ENCODE measurements around the gene ZNF578. TPM values are rescaled to one million over a fixed set of nuclear protein-coding genes. Genes with fewer than 3 reads are reported as not detected.
A peak's percentile ranks its signal among the peaks of the same experiment; 100 is the strongest.
"Not testable (repeated sequence)": the region's sequence is repeated elsewhere in the genome, so short reads cannot be mapped to it uniquely, and the experiment has no call there.

Gene ZNF578
- polyA plus RNA-seq: 1 to 10 TPM; 2.0 to 8.3 (median 4.1) TPM

- peaks cover 64 to 98% (median 91%) of the 10 kb centered on the region in 6 donors for H3K9me3 Mint-ChIP-seq
These were observed at the start of gene ZNF578 for GRCh38 chr19:52453324-52454094. ZNF578 (plus strand) TSS chr19:52453553; CDS start chr19:52501846, 48,293 bp downstream.

GRCh38 chr19:52410276-52410675 is 43.1 kb upstream of the ZNF578 start:
- Mint-ChIP-seq H3K27ac (no peak overlapping the region), H3K36me3 (peaks cover 77 to 88% (median 84%) of the 10 kb centered on the region in 3 donors), H3K4me1 (peaks cover 0 to 2% of the 10 kb centered on the region in 2 donors), H3K9me3 (peaks cover 28 to 76% (median 57%) of the 10 kb centered on the region in 6 donors), H3K4me3 (no peak overlapping the region), H3K27me3 (ENCODE audit: low read depth in 3 of 3) (peaks cover 0 to 3% (median 0%) of the 10 kb centered on the region in 3 donors)
- DNase-seq: no peak

More at GRCh38 chr19:52453324-52454094, at the start of gene ZNF578:
- peak; percentile 63 to 77 (median 70) for DNase-seq
- H3K27ac Mint-ChIP-seq: peak within 1 kb of the TSS; percentile 65 to 87 (median 78)
- H3K36me3 Mint-ChIP-seq: peaks cover 57 to 66% (median 65%) of the 10 kb centered on the region in 3 donors
- peaks cover 27 to 38% of the 10 kb centered on the region in 2 donors for H3K4me1 Mint-ChIP-seq
- peaks cover 12 to 26% (median 20%) of the 10 kb centered on the region in 3 donors for H3K27me3 Mint-ChIP-seq (ENCODE audit: low read depth in 3 of 3)
- H3K4me3 Mint-ChIP-seq: peak within 1 kb of the TSS; percentile 90 to 94 (median 92)

- Mint-ChIP-seq H3K9me3 (peaks cover 24 to 95% (median 87%) of the 10 kb centered on the region in 6 donors), H3K27me3 (ENCODE audit: low read depth in 3 of 3) (peaks cover 0 to under 1% (median under 1%) of the 10 kb centered on the region in 3 donors), H3K36me3 (peaks cover 41 to 46% (median 43%) of the 10 kb centered on the region in 3 donors), H3K4me1 (peaks cover 0 to 2% of the 10 kb centered on the region in 2 donors), H3K27ac (no peak overlapping the region), H3K4me3 (no peak overlapping the region)
- no peak for DNase-seq
These were observed 37.6 kb upstream of the ZNF578 start for GRCh38 chr19:52415711-52416110.

- Mint-ChIP-seq H3K4me1 (no peaks in the 10 kb centered on the region), H3K27me3 (ENCODE audit: low read depth in 3 of 3) (peaks cover 0 to 5% (median 0%) of the 10 kb centered on the region in 3 donors), H3K36me3 (peaks cover 11 to 22% (median 22%) of the 10 kb centered on the region in 3 donors), H3K9me3 (peaks cover 21 to 77% (median 64%) of the 10 kb centered on the region in 6 donors), H3K27ac (no peak within 1 kb of the TSS), H3K4me3 (no peak within 1 kb of the TSS)
- DNase-seq: no peak
These were observed 24.4 kb upstream of the ZNF578 start, which contains the start of gene ZNF534 for GRCh38 chr19:52428937-52429336. ZNF534 (plus strand) TSS chr19:52429148; CDS start chr19:52431475, 2,327 bp downstream.

GRCh38 chr19:52442179-52442578 is 11.2 kb upstream of the ZNF578 start:
- Mint-ChIP-seq H3K36me3 (peaks cover 9 to 14% (median 14%) of the 10 kb centered on the region in 3 donors), H3K9me3 (peaks cover 45 to 91% (median 74%) of the 10 kb centered on the region in 6 donors), H3K27ac (no peak overlapping the region), H3K4me3 (no peak overlapping the region), H3K27me3 (ENCODE audit: low read depth in 3 of 3) (peaks cover 0 to 8% (median 2%) of the 10 kb centered on the region in 3 donors), H3K4me1 (no peaks in the 10 kb centered on the region)
- DNase-seq: no peak

GRCh38 chr19:52444506-52444905 is 8.8 kb upstream of the ZNF578 start:
- Mint-ChIP-seq H3K4me1 (no peaks in the 10 kb centered on the region), H3K4me3 (no peak overlapping the region), H3K9me3 (peaks cover 40 to 88% (median 74%) of the 10 kb centered on the region in 6 donors), H3K27me3 (ENCODE audit: low read depth in 3 of 3) (peaks cover 7 to 10% (median 8%) of the 10 kb centered on the region in 3 donors), H3K36me3 (peaks cover 4 to 19% (median 11%) of the 10 kb centered on the region in 3 donors), H3K27ac (no peak overlapping the region)
- no peak for DNase-seq

- H3K27ac Mint-ChIP-seq: peak overlapping the region in 1 of 6 donors; percentile 7
- DNase-seq: no peak
- peak overlapping the region in 3 of 5 donors; percentile 51 to 69 (median 67) for H3K4me3 Mint-ChIP-seq
- H3K9me3 Mint-ChIP-seq: peaks cover 58 to 91% (median 86%) of the 10 kb centered on the region in 6 donors
- peaks cover 12 to 28% (median 22%) of the 10 kb centered on the region in 3 donors for H3K27me3 Mint-ChIP-seq (ENCODE audit: low read depth in 3 of 3)
- peaks cover 35 to 56% (median 51%) of the 10 kb centered on the region in 3 donors for H3K36me3 Mint-ChIP-seq
- peaks cover 26 to 38% of the 10 kb centered on the region in 2 donors for H3K4me1 Mint-ChIP-seq
These were observed 2.1 kb upstream of the ZNF578 start for GRCh38 chr19:52451241-52451640.

- peaks cover 37 to 52% (median 47%) of the 10 kb centered on the region in 3 donors for H3K36me3 Mint-ChIP-seq
- no peak overlapping the region for H3K27ac Mint-ChIP-seq
- peaks cover 38 to 94% (median 88%) of the 10 kb centered on the region in 6 donors for H3K9me3 Mint-ChIP-seq
- no peak overlapping the region for H3K4me3 Mint-ChIP-seq
- no peak for DNase-seq
- H3K4me1 Mint-ChIP-seq: no peaks in the 10 kb centered on the region
- H3K27me3 Mint-ChIP-seq (ENCODE audit: low read depth in 3 of 3): no peaks in the 10 kb centered on the region
These were observed 11.6 kb downstream of the ZNF578 start for GRCh38 chr19:52464798-52465470.

GRCh38 chr19:52473655-52474350 is 20.4 kb downstream of the ZNF578 start:
- H3K9me3 Mint-ChIP-seq: peaks cover 71 to 97% (median 96%) of the 10 kb centered on the region in 6 donors
- no peak overlapping the region for H3K4me3 Mint-ChIP-seq
- no peak overlapping the region for H3K27ac Mint-ChIP-seq
- H3K36me3 Mint-ChIP-seq: peaks cover 17 to 49% (median 38%) of the 10 kb centered on the region in 3 donors
- no peak for DNase-seq
- H3K27me3 Mint-ChIP-seq (ENCODE audit: low read depth in 3 of 3): peaks cover 0 to 2% (median 2%) of the 10 kb centered on the region in 3 donors
- H3K4me1 Mint-ChIP-seq: peaks cover 0 to 2% of the 10 kb centered on the region in 2 donors

GRCh38 chr19:52474351-52475127 is 21.2 kb downstream of the ZNF578 start:
- no peak overlapping the region for H3K27ac Mint-ChIP-seq
- H3K36me3 Mint-ChIP-seq: peaks cover 17 to 48% (median 38%) of the 10 kb centered on the region in 3 donors
- no peak overlapping the region for H3K4me3 Mint-ChIP-seq
- peaks cover 0 to 2% (median 2%) of the 10 kb centered on the region in 3 donors for H3K27me3 Mint-ChIP-seq (ENCODE audit: low read depth in 3 of 3)
- H3K4me1 Mint-ChIP-seq: peaks cover 0 to 2% of the 10 kb centered on the region in 2 donors
- H3K9me3 Mint-ChIP-seq: peaks cover 69 to 96% (median 93%) of the 10 kb centered on the region in 6 donors
- no peak for DNase-seq

- Mint-ChIP-seq H3K27me3 (ENCODE audit: low read depth in 3 of 3) (peaks cover 0 to 16% (median 5%) of the 10 kb centered on the region in 3 donors), H3K9me3 (peaks cover 43 to 79% (median 71%) of the 10 kb centered on the region in 6 donors), H3K36me3 (peaks cover 5 to 17% (median 17%) of the 10 kb centered on the region in 3 donors)
- H3K27ac Mint-ChIP-seq, H3K4me1 Mint-ChIP-seq, DNase-seq, H3K4me3 Mint-ChIP-seq: not testable (repeated sequence)
These were observed 30.9 kb downstream of the ZNF578 start for GRCh38 chr19:52484111-52484743.

- Mint-ChIP-seq H3K9me3 (peaks cover 43 to 77% (median 73%) of the 10 kb centered on the region in 6 donors), H3K36me3 (peaks cover 5 to 17% (median 17%) of the 10 kb centered on the region in 3 donors), H3K27me3 (ENCODE audit: low read depth in 3 of 3) (peaks cover 3 to 16% (median 5%) of the 10 kb centered on the region in 3 donors)
- not testable (repeated sequence) for H3K4me3 Mint-ChIP-seq, DNase-seq, H3K4me1 Mint-ChIP-seq, H3K27ac Mint-ChIP-seq
These were observed 31.7 kb downstream of the ZNF578 start for GRCh38 chr19:52485064-52485463.
